Rectal smooth muscle tissue (tissue), 1 donor: Measurements from ENCODE around the gene APBA1.
"Not testable (repeated sequence)": the region's sequence is repeated elsewhere in the genome, so short reads cannot be mapped to it uniquely, and the experiment has no call there.

Experiments
- H3K27ac ChIP-seq: one replicate; pipeline ENCODE4 v1.7.0; 2013; ENCODE audit warnings: low read depth, low read length, inconsistent platforms
- H3K27me3 ChIP-seq: one replicate; pipeline ENCODE4 v1.7.0; 2013; ENCODE audit warnings: low read length; ENCODE audit not compliant: control insufficient read depth, insufficient read depth
- H3K36me3 ChIP-seq: one replicate; pipeline ENCODE4 v1.7.0; 2013; ENCODE audit warnings: low read length; ENCODE audit not compliant: control insufficient read depth, insufficient read depth
- H3K4me1 ChIP-seq: one replicate; pipeline ENCODE4 v1.7.0; 2013; ENCODE audit warnings: low read length; ENCODE audit not compliant: control insufficient read depth, insufficient read depth
- H3K4me3 ChIP-seq: one replicate; pipeline ENCODE4 v1.7.0; 2013; ENCODE audit warnings: low read length
- H3K9ac ChIP-seq: one replicate; pipeline ENCODE4 v1.7.0; 2013; ENCODE audit warnings: low read length

The APBA1 gene

GRCh38 chr9:69599232-69599971 lies 72.8 kb downstream of the APBA1 start:
- Histone ChIP-seq H3K36me3 (no peaks in the 10 kb centered on the region), H3K27ac (no peak overlapping the region), H3K9ac (no peak overlapping the region), H3K4me1 (no peaks in the 10 kb centered on the region), H3K27me3 (no peaks in the 10 kb centered on the region), H3K4me3 (no peak overlapping the region)

- not testable (repeated sequence) for H3K9ac ChIP-seq, H3K4me3 ChIP-seq, H3K4me1 ChIP-seq, H3K27me3 ChIP-seq, H3K27ac ChIP-seq, H3K36me3 ChIP-seq
These were observed 75.3 kb downstream of the APBA1 start for GRCh38 chr9:69596906-69597305.

DNA sequence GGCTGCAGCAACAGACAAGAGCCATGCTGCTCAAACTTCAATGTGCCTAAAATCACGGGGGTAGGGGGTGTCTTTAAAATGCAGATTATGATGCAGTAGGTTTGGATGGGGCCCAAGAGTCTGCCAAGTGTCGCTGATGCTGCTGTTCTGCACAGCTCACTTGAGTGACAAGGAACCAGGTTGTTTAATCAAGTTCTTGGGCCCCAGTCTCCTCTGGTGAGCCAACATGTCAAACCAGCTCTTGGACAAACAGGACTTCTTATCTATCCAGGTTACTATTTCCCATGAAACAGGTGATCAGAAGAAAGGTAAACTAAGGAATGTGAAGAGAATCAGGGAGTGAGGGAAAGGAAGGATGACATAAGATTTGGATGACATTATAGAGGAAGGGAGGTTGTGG lies 78.0 kb downstream of the APBA1 start:
- H3K9ac ChIP-seq, result no peak overlapping the region
- no peak overlapping the region for H3K27ac ChIP-seq
- H3K4me1 ChIP-seq, result no peaks in the 10 kb centered on the region

GRCh38 chr9:69593756-69594155 lies 78.4 kb downstream of the APBA1 start:
- H3K36me3 ChIP-seq, result no peaks in the 10 kb centered on the region
- no peak overlapping the region for H3K9ac ChIP-seq
- no peak overlapping the region for H3K27ac ChIP-seq
- H3K27me3 ChIP-seq, result no peaks in the 10 kb centered on the region
- no peaks in the 10 kb centered on the region for H3K4me1 ChIP-seq
- H3K4me3 ChIP-seq, result no peak overlapping the region

More for the DNA sequence above, 78.0 kb downstream of the APBA1 start:
- no peaks in the 10 kb centered on the region for H3K27me3 ChIP-seq
- H3K4me3 ChIP-seq, result no peak overlapping the region
- no peaks in the 10 kb centered on the region for H3K36me3 ChIP-seq

- Histone ChIP-seq H3K27ac (no peak overlapping the region), H3K4me3 (no peak overlapping the region), H3K36me3 (no peaks in the 10 kb centered on the region), H3K4me1 (no peaks in the 10 kb centered on the region), H3K27me3 (no peaks in the 10 kb centered on the region), H3K9ac (no peak overlapping the region)
These were observed 78.9 kb downstream of the APBA1 start for GRCh38 chr9:69593301-69593700.

- H3K4me3 ChIP-seq, result no peak overlapping the region
- no peaks in the 10 kb centered on the region for H3K27me3 ChIP-seq
- H3K4me1 ChIP-seq, result no peaks in the 10 kb centered on the region
- no peak overlapping the region for H3K27ac ChIP-seq
- H3K36me3 ChIP-seq, result no peaks in the 10 kb centered on the region
- H3K9ac ChIP-seq, result no peak overlapping the region
These were observed 81.9 kb downstream of the APBA1 start for GRCh38 chr9:69590266-69590665.

DNA sequence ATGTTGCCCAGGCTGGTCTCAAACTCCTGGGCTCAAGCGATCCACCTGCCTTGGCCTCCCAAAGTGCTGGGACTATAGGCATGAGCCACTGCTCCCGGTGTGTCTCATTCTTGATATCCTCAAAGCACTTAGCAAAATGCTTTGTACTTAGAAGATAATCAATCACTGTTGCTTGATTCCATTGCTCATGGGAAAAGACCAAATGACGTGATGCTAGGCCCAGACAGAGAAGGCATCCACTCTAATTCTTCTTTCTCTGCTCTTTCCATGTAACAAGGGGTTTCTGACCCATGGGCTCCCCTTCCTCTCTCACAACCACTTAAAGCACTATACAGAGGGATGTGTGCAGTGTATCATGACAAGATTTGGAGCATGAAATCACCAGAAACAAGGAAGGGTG lies 83.0 kb downstream of the APBA1 start:
- no peak overlapping the region for H3K27ac ChIP-seq
- H3K27me3 ChIP-seq, result no peaks in the 10 kb centered on the region
- H3K36me3 ChIP-seq, result no peaks in the 10 kb centered on the region
- H3K4me3 ChIP-seq, result no peak overlapping the region
- no peaks in the 10 kb centered on the region for H3K4me1 ChIP-seq
- H3K9ac ChIP-seq, result no peak overlapping the region

GRCh38 chr9:69585571-69585970 lies 86.6 kb downstream of the APBA1 start:
- Histone ChIP-seq H3K27ac (no peak overlapping the region), H3K36me3 (no peaks in the 10 kb centered on the region), H3K27me3 (no peaks in the 10 kb centered on the region), H3K4me3 (no peak overlapping the region), H3K9ac (no peak overlapping the region), H3K4me1 (no peaks in the 10 kb centered on the region)

- H3K27me3 ChIP-seq, result no peaks in the 10 kb centered on the region
- H3K27ac ChIP-seq, result no peak overlapping the region
- H3K4me1 ChIP-seq, result no peaks in the 10 kb centered on the region
- H3K9ac ChIP-seq, result no peak overlapping the region
- no peak overlapping the region for H3K4me3 ChIP-seq
- no peaks in the 10 kb centered on the region for H3K36me3 ChIP-seq
These were observed 87.4 kb downstream of the APBA1 start for GRCh38 chr9:69584759-69585158.

DNA sequence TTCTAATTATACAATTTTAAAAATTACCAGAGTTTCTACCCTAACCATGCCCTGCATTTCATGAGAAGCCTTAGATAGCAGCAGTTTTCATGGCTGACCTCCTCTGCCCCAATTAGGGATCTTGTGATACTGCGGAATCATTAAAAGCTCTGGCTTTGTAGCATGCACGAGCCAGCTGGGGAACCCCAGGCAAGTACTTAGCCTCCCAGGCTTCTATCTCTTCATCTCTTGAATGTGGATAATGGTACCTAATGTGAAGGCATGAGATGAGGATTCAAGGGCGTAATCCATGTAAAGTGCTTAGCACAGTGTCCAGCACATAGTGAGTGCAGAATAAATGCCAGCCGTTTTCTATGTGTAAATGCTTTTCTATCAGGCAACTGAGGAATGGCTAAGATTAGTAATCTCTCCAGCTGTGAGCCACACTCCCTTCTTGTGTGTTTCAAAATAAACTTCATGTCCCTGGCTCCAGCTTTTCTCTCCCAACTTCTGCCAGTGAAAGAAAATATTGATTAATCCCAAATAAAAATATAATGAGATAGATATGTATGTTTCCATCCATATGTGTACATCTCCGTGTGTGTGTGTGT lies 88.4 kb downstream of the APBA1 start:
- Histone ChIP-seq H3K9ac (no peak overlapping the region), H3K36me3 (no peaks in the 10 kb centered on the region), H3K4me3 (no peak overlapping the region), H3K27ac (no peak overlapping the region), H3K4me1 (no peaks in the 10 kb centered on the region), H3K27me3 (no peaks in the 10 kb centered on the region)

- Histone ChIP-seq H3K36me3 (no peaks in the 10 kb centered on the region), H3K27me3 (no peaks in the 10 kb centered on the region), H3K4me3 (no peak overlapping the region), H3K9ac (no peak overlapping the region), H3K4me1 (peaks cover 3% of the 10 kb centered on the region), H3K27ac (no peak overlapping the region)
These were observed 89.5 kb downstream of the APBA1 start for GRCh38 chr9:69582544-69583297.

GRCh38 chr9:69582018-69582417 lies 90.2 kb downstream of the APBA1 start:
- H3K9ac ChIP-seq, result no peak overlapping the region
- H3K4me1 ChIP-seq, result peaks cover 3% of the 10 kb centered on the region
- no peaks in the 10 kb centered on the region for H3K36me3 ChIP-seq
- no peak overlapping the region for H3K27ac ChIP-seq
- no peaks in the 10 kb centered on the region for H3K27me3 ChIP-seq
- H3K4me3 ChIP-seq, result no peak overlapping the region
